K562 (cell line): Measurements from ENCODE around the gene ACTL8.

Experiments
- ATF1 ChIP-seq, 2 experiments: fragments of 450-650 bp in 1 of 2; IDR thresholded peaks; 2 replicates each; pipeline ENCODE4 v1.6.1; 2016; ENCODE audit warnings: missing compliant biosample characterization in 1 of 2, missing genetic modification characterization in 1 of 2
- EP300 ChIP-seq: IDR thresholded peaks from 2 replicates; pipeline ENCODE4 v1.6.1; 2012; ENCODE audit warnings: low read length, improper control_type of control experiment
- ESRRB ChIP-seq: fragments of 250-450 bp; sonication (Bioruptor Pico); IDR thresholded peaks from 2 replicates; pipeline ENCODE4 v1.5.0; 2020; ENCODE audit warnings: mild to moderate bottlenecking, moderate library complexity, borderline replicate concordance
- PHF8 ChIP-seq: fragments of 200-600 bp; sonication (generic); IDR thresholded peaks from 2 replicates; pipeline ENCODE4 v1.6.1; 2012; ENCODE audit warnings: mixed run types, mild to moderate bottlenecking, inconsistent platforms, low read length, moderate library complexity, borderline replicate concordance

DNA sequence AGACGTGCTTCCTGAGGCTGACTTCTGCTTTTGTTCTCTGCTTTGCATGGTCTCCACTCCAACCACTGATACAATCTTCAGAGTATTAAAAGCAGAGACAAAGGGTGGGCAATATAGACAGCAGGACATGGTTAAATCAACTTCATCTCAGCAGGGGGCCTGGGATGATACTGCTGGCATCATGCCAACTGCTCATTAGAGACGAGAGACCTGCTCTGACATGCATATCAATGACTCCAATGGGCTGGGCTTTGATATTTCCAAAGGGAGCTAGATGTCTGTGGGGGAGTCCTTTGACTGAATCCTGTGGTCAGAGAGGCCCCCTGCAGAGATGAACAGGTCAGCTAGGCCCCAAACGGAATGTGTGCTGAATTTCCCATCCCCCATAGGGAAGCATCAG lies 106.6 kb downstream of the ACTL8 start:
- TF ChIP-seq PHF8 (no peak), EP300 (no peak), ESRRB (no peak), ATF1 (CRISPR knock-in tag; IDR thresholded peaks at IDR 0.05) (no peak), ATF1 (tag; IDR thresholded peaks at IDR 0.05) (no peak)
